Left colon (tissue), 2 donors: Measurements from ENCODE around the gene ECI2. TPM values are rescaled to one million over a fixed set of nuclear protein-coding genes. Genes with fewer than 3 reads are reported as not detected.
A peak's percentile ranks its signal among the peaks of the same experiment; 100 is the strongest.
"Not testable (repeated sequence)": the region's sequence is repeated elsewhere in the genome, so short reads cannot be mapped to it uniquely, and the experiment has no call there.

Experiments used
- ATAC-seq: fragments of 200-7000 bp; cut with Tn5 transposase; one replicate; pipeline ENCODE4 v1.9.1; 2020; ENCODE audit warnings: mild to moderate bottlenecking, moderate library complexity
- DNase-seq, 2 donors: peaks; one replicate each; pipeline ENCODE4 v3.0.0-alpha.2; 2020
- intact Hi-C, 2 donors: fragments of 100-400 bp; cut with DNase I in 1 of 2; cut with micrococcal nuclease in 1 of 2; formaldehyde crosslinking; loops; one replicate each; pipeline versions ENCODE4 v1.11.2 to v1.14.0; 2022; cut with DNase I, micrococcal nuclease
- total RNA-seq, 2 donors: library from RNA; stranded (reverse); fragmentation: NEBNext Ultra II Directional; extraction: Animal tissue kit (Norgen Biotek cat#: 25700); gene quantifications; one replicate each; pipeline ENCODE4 v1.2.1, GENCODE V29; 2021
- donor health status: DM: no; HTN: no; CAD: no.
- donor health status: DM: yes; HTN: yes; CAD: no.

Gene ECI2
- total RNA-seq, 2 donors from 2014 or later, result 89.8 to 96.3 TPM

GRCh38 chr6:4108561-4109093 is 26.7 kb downstream of the ECI2 start:
- ATAC-seq (peak; percentile 16), DNase-seq (no peak)
- intact Hi-C loops, result no loop called here

DNA sequence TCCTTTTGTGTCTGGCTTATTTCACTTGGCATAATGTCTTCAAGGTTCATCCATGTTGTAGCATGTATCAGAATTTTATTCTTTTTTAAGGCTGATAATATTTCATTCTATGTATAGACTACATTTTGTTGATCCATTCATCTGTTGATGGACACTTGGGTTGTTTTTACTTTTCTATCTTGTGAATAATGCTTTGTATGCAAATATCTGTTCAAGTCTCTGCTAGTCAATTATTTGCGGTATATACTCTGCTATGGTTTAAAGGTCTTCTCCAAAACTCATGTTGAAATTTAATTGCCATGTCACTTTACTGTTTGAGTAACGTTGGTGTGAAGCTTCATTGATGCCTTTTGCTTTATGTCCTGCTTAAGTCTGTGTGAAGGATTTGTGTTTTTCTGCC is 27.5 kb downstream of the ECI2 start:
- intact Hi-C loops, result no loop called here
- DNase-seq (no peak), ATAC-seq (no peak)

DNA sequence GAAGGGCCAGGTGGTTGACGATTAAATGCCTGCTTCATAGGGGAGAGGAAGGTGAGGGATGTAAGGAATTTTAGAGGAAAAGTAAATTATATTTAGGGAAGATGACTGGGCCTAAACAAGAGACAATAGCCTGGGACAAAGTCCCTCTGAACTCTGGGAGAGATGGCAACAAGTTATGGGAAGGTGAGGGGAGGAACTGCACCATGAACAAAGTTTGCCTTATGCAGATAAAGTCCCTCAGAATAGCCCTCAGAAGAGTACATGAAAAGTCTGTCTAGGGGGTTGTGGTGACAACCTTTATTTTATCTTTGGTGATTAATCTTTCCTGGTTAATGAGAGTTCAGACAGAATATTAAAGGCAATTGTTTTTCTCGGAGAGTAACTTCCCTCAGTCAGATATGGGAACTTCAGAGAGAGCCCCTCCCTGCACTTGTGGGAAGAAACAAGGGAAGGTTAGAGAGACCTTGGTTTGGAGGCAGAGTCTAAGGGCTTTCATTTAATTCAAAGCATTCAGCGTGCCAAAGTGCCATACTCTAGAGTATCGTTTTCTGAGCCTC is 29.3 kb downstream of the ECI2 start:
- no peak for DNase-seq
- intact Hi-C loops, result no loop called here
- no peak for ATAC-seq

DNA sequence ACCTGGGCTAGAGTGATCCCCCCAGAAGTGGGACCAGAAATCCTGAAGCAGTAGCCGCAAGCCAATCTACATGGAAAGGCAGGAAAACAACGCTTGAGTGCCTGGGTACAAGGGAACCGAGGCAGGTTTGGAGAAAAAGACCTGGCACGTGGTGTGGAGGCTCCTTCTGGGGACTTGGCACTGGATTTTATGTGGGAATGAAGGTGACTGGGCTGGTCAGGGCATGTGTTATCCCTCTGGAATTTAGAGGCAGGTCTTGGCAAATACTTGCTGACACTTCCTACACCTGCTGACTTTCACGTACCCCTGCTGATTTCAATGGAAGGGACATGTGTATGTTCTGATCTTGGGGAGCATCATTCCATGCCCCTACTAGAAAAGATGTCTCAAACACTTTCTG is 31.4 kb downstream of the ECI2 start:
- no peak for DNase-seq
- peak; percentile 44 for ATAC-seq
- intact Hi-C loops, result no loop called here

DNA sequence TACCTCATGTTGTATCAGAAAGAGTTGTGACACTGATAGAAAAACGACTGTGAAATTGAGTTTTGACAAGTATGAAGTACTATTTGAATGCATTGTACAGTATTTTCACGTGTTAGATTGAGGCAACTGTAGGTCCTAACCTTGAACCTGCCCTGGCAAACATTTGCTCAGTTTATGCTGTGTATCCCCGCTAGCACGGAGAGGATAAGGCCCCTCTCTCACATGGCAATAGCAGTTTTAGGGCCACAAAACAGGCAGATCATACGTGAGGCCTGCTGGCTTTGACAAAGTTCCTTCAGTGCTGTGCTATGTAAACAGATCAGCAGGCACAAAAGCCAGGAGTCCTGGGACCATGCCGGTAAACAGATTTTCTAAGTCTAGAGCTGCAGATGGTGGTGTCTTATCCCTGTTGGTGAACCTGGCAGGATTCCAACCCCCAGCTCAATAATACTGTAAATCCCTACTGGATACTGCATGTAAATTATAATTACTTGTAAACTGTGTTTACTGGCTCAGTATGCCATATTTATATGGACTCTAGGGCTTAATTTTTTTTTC is 32.6 kb downstream of the ECI2 start:
- intact Hi-C loops, result no loop called here
- peak in 1 of 2 donors; percentile 32 for DNase-seq
- peak; percentile 82 for ATAC-seq

DNA sequence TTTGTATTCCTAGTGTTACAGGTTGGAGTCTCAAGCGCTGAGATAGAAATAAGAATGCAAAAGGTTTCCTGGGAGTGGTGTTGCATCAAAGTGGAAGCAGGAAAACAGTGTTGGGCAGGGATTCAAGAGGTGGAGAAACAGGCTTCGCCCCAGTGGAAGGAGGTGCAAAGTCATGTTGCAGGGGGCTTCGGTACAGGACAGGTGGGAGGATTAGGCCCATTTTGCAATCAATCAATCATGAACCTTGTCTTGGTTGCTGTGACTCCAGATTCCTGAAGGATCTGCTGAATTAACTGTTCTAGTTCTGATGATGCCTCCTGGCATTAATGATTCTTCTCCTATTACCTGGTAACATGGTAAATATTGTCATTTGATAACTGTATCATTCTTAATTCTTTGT is 34.1 kb downstream of the ECI2 start:
- intact Hi-C loops, result no loop called here
- no peak for ATAC-seq
- DNase-seq, result no peak

DNA sequence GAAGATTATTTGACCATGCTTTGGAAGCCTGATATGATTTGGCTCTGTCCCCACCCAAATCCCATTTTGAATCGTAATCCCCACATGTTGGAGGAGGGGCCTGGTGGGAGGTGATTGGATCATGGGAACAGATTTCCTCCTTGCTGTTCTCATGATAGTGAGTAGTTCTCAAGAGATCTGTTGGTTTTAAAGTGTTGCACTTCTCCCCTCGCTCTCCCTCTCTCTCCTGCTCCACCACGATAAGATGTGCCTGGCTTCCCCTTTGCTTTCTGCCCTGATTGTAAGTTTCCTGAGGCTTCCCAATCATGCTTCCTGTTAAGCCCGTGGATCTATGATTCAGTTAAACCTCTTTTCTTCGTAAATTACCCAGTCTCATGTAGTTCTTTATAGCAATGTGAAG is 34.7 kb downstream of the ECI2 start:
- intact Hi-C loops, result no loop called here
- DNase-seq, result no peak
- no peak for ATAC-seq

DNA sequence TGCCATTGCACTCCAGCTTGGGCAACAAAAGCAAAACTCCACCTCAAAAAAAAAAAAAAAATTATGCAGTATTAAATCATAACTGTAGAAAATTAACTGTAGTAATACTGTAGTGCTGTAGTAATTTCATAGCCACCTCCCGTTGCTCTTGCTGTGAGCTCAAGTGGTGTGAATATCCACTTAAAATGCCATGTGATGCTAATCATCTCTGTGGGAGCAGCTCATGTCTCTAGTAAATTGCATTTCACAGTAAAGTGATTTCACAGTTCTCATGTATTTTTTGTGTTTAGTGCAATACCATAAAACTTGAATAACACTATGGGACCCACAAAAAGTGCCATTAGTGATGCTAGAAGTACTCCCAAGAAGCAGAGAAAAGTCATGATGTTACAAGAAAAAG is 42.1 kb downstream of the ECI2 start:
- ATAC-seq, result no peak
- intact Hi-C loops, result no loop called here
- no peak for DNase-seq

- DNase-seq, result peak; percentile 68 to 70
These were observed 43.4 kb downstream of the ECI2 start for GRCh38 chr6:4091941-4092340.

DNA sequence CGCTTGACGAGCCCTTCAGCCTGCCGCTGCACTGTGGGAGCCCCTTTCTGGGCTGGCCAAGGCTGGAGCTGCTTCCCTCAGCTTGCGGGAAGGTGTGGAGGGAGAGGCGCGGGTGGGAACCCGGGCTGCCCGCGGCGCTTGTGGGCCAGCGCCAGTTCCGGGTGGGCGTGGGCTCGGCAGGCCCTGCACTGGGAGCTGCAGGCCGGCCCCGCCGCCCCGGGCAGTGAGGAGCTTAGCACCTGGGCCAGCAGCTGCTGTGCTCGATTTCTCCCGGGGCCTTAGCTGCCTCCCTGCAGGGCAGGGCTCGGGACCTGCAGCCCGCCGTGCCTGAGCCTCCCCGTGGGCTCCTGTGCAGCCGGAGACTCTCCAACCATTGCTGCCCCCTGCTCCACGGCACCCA is 45.3 kb downstream of the ECI2 start:
- DNase-seq, ATAC-seq, intact Hi-C loops: not testable (repeated sequence)

More at GRCh38 chr6:4091941-4092340, 43.4 kb downstream of the ECI2 start:
- peak; percentile 86 for ATAC-seq
- intact Hi-C loops, result no loop called here

GRCh38 chr6:4088704-4089103 is 46.7 kb downstream of the ECI2 start:
- ATAC-seq (peak; percentile 91), DNase-seq (peak; percentile 40 to 56)
- intact Hi-C loops, result no loop called here

DNA sequence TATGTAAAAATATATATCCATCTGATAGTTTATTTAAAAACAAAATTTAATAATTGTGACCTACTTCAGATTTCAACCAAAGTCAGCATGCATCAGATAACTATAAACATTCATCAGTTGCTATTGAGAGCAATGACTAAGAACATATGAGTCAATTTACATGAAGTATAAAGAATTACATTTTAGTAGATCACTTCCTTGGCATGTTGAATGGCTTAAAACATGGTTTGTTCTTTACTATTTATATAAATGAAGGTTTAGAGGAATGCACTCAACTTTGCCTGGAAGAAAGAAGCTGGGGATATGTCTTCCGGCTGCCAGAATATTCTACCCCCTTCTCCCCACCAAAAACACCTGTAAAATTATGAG is 50.1 kb downstream of the ECI2 start:
- DNase-seq, result no peak
- no peak for ATAC-seq
- intact Hi-C loops, result no loop called here

DNA sequence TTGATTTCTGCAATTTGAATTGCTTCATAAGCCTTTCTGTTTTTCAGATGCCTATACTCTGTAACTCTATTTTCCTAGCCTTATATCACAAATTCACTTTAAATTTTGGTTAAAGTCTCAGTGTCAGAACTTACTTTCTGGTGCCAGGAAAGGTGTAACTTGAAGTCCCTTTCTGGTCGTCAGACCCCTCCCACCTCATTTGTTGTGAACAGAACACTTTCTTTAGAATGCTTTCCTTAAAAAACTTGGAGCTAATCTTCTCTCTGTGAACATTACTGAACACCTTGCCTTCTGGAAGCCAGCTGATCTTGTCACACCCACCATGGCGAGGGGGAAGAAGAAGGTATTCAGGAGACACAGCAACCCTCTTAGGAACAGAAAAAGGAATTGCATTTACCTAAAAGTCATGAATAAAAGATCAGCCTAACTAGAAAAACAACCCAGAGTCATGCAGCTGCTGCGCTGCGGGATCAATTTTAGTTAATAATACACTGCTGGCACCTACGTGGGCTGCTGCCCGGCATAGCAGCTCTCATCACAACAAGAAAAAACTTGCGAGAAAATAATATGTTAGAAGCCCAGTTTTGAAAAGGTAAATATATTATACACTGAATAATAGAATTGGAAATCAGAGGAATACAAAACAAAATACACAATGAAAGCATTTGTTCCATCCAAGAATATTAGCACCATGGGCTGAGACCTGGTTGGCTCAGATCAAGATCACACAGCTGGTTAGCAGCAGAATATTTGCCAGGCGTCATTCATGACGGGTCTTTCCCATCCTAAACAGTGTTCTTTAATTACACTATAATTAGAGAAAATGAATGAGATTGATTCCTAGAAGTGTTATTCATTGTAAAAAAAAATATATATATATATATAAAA is 50.7 kb downstream of the ECI2 start:
- intact Hi-C loops, result no loop called here
- no peak for DNase-seq
- no peak for ATAC-seq

GRCh38 chr6:4078691-4079471 is 56.5 kb downstream of the ECI2 start, which contains the start of gene FAM217A:
Gene FAM217A (minus strand): TSS chr6:4079137. CDS start chr6:4077414, 1,723 bp downstream.
- no peak for ATAC-seq
- intact Hi-C loops, result no loop called here
- DNase-seq, result no peak

DNA sequence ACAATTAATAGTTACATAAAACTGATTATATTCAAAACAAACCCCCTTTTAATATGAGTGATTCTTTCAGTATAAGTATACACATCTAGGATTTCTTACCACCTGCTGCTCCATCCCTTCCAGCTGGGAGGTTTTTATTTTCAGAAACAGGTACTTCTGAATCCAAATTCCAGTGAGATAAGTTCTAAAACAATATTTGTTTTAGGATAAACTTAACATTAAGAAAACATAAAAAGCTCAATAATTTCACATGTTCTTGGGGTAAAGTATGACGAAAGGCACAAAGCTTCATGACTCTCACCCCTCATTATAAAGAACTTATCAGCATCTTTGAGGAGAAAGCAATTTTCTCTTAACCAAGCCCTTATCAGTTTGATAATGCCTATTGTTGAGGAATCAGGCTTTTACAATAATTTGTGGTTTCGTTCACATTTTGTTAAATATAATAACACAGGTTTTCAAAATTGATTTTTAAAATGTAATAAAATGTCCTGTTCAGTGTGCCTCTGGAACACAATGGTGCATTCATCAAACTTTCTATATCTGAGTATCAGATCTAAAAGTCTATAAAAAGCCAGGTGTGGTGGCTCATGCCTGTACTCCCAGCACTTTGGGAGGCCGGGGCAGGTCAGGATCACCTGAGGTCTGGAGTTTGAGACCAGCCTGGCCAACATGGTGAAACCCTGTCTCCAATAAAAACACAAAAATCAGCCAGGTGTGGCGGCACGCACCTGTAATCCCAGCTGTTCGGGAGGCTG is 60.7 kb downstream of the ECI2 start:
- ATAC-seq (peak; percentile 65), DNase-seq (no peak)
- intact Hi-C loops, result no loop called here

DNA sequence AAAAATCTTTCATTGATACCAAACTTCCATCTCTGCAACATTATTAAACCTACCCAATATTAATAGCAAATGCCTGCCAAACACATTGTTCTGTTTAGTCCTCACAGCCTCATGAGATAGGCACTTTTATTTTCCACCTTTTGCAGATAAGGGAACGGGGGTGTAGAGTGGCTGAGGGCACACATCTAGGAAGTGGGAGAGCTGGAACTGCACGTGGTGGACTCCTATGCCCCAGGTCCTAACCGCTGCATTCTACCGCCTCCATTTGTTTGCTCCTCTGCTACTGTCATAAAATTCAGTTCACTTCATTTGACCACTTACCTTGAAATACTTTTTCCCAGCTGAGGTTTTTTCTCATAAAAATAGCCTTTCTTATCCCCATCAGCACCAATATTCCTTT is 64.0 kb downstream of the ECI2 start:
- intact Hi-C loops, result no loop called here
- no peak for DNase-seq
- no peak for ATAC-seq

DNA sequence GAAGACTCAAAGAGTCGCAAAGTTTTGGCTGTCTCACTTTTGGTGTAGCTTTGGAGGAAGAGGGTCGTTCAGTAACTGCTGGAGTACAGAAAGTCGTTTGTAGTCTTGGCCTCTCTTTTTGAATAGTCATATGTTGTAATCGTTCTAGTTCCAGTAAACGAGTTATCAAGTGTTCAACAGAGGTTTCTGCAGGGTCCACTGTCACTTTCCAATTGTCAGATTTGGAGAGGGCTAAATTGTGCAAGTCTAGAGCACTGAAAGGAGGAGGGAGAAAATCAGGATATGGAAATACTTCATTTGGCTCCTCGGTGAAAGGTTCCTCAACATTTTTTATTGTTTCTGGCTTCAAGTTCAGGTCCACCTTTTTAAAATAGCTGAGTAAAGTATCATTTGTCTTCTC is 66.2 kb downstream of the ECI2 start:
- DNase-seq, result no peak
- intact Hi-C loops, result no loop called here
- ATAC-seq, result no peak

DNA sequence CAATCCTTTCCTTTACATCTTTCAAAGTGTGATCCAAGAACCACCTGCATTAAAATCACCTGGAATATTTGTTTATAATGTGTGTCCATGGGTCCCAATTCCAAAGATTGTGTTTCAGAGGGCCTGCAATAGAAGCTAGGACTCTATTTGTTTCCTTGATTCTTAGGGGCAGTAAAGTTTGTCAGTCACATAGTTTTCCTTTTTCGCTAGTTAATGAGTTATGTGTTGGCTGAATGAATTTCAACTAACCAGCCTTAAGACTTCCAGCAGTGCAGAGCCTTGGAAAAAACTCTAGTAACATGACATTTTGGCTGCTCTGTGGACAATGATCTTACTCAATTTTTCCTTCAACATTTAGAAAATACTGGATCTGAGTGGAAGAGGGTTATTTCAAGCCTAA is 67.7 kb downstream of the ECI2 start:
- DNase-seq (no peak), ATAC-seq (peak; percentile 86)
- intact Hi-C loops, result no loop called here
